Measurements from ENCODE around the gene PHKB.

PHKB gene

DNA sequence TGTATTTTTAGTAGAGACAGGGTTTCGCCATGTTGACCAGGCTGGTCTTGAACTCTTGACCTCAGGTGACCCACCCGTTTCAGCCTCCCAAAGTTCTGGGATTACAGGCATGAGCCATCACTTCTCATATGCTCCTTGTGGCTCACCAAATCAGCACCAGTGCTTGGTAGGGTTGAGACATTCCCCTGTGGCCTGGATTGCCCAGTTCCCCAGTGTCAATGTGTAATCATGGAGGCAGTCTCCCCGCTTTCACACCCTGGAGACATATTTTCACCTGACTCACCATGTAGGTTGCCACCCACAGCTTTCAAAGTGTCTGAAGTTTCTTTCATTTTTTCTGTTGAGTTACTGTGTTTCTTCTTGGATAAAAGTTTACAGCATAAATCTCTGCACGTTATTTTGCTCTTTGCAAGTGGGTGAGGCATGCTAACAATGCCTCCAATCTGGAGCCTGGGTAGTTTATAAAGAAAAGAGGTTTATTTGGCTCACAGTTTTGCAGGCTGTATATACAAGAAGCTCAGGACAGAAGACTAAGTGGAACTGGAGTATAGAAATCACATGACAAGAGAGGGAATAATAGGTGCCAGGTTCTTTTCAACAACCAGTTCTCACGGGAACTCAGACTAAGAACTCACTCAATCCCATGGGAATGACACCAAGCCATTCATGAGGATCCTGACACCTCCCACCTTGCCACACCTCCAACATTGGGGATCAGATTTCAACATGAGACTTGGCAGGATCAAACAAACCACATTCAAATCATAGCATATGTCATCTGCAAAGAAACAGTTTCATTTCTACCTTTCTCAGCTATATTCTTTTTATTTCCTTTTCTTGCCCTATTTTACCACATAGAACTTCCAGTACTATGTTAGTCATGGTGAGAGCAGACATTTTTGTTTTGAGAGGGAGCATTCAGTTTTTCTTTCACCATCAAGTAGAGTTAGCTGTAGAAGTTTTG, 113.2 kb downstream of the PHKB start:
- DNase-seq = no peak

DNA sequence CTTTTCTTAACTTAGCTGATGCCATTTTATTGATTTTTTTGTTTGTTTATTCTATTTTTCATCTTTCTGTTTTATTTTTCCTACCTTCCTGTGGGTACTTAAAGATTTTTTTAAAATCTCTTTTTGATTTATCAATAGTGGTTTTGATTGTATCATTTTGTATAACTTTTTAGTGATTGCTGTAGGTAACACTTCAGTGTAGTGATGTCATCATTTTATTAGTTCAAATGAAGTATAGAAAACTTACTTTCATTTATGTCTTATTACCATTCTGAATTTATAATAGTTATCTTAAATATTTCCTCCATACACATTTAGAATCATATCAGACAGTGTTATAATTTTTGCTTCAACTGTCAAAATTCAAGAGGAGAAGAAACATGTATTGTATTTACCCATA, 115.9 kb downstream of the PHKB start:
- no peak for DNase-seq

DNA sequence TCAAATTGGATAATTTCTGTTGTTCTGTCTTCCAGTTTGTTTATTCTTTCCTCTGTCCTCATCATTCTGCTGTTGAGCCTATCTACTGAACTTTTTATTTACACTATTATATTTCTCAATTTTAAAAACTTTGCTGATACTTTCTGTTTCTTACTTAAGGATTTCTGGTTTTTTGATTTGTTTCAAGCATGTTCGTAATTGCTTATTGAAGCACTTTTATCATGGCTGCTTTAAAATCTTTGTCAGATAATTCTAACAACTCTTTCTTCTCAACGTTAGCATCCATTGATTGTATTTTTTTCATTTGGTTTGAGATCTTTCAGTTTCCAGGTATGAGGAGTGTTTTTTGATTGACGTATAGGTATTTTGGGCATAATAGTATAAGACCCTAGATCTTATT, 116.9 kb downstream of the PHKB start:
- DNase-seq = no peak

DNA sequence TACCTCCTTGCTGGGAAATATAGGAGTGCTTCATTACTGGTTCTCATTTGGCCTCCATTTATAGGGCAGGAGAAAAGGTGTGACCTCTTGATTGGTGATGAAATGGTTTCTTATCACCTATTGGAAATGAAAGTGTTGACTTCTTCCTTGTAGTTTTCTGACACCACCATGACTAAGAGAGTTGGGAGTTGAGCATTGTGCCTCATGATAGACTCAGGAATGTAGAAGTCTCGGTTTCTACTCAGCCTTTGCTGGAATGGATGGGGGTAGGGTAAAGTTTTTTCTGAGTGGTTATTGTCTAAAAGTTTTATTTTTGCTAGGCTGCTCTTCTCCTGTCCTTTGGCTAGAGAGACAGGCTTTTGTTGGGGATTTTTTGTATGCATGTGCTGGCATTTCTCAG, 117.4 kb downstream of the PHKB start:
- DNase-seq = no peak

DNA sequence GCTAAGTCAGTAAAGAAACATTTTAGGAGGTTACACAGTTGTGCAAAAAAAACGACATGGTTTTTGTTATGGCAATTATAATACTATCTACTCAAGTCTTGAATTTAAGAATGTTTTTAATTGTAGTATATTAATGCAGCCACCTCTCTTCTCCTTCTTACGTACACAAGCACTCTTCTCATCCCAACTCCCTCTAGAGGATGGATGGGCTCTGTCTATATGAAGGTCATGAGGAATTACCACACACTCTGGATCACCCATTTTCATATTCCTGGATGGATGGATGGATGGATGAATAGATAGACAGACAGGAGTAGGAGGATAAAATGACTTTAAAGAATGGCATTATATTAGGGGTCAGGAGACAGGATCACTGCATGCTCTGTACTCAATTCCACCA, 120.0 kb downstream of the PHKB start:
- DNase-seq = no peak

DNA sequence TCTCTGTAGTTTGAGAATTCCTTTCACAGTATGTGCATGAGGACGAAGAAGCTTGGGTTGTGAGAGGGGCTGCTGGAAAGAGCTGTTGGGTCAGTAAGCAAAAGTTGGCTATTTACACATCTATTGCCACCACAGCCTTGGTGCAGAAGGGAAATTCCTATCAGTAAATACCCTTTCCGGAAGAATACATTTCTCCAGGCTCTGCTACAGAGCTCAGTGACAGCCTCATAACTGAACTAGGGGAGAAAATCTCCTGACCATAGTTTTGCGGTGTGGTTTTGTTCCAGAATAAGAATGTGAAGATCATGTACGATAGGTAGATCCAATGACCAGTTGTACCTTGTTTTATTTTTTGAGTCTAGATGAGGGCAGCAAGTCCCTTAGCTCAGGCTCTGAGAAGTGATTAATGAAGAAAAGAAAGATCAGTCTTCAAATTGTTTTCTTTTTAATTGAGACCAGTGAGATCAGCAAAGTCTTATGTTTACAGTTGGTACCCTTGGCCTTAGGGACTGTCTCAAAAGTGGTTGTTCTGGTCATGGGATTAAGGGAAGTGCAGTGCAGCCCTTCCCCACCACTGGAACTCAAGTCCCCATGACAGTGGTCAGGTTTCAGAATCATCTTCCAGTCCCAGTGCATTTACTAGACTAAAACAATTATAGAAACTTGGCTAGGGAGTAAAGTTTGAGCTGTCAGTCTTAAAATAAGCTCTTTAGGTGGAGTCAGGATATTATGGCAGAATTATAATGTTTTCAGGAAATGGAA, 123.5 kb downstream of the PHKB start:
- DNase-seq = no peak

DNA sequence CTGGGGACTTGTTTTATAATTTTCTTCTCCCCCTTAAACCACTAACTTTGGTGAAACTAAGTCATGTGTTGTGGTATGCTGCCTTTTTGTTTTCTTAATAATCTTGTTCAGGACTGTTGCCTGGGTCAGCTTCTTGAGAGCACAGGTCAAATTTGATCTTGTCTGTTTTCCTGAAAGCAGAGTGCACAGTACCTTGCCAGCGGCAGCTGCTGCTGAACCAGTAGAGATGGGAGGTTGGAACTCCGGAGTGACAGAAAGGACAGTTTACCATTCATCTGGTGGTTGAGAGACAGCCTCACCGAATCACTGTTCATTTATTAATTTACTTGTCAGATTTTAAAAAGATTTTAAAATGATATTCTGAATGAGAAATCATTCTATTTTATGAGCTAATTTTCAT, 125.0 kb downstream of the PHKB start:
- no peak for DNase-seq

DNA sequence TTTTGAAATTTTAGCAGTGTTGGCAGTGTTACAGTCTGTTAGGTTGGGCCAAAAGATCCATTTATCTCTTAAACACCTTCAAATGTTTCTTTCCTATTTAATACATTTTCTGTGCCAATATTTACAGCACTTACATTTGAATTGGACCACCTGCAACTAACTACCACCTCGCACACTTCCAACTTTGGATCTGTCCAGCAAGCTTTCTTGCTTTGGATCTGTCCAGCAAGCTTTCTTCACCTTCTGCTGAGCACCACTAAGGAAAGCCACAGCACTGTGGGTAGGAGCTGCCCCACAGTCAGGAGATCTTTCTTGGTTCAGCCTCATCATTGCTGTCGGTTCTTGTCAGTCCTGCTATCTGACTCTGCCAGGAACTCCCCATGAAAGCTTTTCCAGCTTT, 129.3 kb downstream of the PHKB start:
- no peak for DNase-seq

DNA sequence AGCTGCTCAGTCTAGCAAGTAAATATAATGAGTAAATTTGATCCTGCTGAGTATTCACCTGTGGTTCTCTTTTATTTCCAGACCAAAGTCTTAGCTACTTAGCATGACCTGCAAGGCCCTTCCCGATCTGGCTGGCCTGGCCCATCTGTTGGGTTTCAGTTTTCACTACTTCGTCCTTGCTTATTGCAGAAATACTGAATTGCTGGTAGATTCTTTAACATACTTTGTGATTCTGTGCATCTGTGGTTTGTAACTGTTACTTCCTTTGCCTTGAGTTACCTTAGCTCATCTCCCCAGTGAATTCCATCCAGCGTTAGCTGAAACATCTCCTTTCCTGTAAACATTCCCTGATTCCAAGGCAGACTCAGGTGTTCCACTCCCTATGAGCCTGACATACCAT, 131.1 kb downstream of the PHKB start:
- no peak for DNase-seq

DNA sequence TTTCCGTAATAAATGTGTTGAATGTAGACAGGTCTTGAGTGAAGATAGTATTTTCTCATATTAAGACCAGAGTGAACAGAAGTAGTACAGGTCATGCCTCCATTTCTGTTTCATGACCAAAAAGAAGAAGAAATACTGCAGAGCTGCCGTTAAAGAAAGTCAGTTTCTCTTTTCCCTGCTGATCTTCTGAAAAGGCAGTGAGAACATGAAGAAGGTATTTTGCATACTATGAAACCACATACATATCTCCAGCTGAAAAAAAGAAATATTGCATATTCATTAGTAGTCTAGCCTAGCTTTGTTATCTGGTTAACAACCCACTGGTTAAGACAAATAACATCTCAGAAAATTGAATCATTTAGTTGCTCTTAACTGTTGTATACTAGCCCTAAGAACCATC, 138.4 kb downstream of the PHKB start:
- no peak for DNase-seq

DNA sequence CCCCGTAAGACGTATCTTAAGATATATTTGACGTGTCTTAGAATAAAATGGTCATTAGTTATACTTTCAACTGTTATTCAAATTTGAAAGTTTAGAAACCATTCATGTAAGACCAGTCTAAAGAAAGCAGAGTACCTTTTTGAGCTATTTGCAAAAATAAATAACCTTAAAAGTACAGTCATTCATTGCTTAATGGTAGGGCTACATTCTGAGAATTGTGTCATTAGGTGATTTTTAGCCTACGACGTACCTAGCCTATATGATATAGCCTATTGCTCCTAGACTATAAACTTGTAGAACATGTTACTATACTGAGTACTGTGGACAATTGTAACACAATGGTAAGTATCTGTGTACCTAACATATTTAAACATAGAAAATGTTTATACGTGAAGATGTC, 139.2 kb downstream of the PHKB start:
- no peak for DNase-seq

DNA sequence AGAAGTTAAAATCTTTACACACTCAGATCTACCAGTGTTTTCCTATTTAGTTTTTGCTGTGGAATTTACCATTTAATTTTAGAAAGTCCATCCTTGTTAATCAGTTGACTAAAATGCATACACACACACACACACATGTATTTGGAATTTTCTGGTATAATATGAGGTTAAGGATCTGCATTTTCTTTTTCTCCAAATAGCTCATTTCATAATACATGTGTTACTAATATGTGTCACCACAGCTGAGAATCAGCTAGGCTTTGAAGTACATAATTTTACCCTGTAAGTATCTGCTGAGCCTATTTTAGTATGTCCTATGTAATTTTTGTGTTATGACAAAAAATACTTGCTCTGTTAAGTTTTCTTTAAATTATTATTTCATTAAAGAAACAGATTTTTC, 143.2 kb downstream of the PHKB start:
- DNase-seq = no peak

DNA sequence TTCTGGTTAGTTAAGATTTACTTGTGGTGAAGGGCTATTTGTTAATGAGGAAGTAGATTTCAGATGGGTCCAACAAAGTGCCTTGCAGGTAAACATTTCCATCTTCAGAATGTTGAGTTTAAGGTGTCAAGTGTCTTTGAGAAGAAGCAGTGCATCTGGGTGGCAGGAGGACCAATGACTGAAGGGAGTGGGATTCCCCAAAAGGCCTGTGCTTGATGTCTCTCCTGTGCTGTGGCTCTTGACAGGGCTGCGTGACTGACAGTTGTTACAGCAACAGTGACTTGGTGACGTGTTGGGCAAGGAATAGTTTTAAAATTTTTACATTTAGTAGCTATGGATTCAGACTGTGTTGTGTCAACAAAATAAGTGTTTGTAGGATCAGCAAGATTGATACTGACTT, 149.9 kb downstream of the PHKB start:
- DNase-seq = no peak

DNA sequence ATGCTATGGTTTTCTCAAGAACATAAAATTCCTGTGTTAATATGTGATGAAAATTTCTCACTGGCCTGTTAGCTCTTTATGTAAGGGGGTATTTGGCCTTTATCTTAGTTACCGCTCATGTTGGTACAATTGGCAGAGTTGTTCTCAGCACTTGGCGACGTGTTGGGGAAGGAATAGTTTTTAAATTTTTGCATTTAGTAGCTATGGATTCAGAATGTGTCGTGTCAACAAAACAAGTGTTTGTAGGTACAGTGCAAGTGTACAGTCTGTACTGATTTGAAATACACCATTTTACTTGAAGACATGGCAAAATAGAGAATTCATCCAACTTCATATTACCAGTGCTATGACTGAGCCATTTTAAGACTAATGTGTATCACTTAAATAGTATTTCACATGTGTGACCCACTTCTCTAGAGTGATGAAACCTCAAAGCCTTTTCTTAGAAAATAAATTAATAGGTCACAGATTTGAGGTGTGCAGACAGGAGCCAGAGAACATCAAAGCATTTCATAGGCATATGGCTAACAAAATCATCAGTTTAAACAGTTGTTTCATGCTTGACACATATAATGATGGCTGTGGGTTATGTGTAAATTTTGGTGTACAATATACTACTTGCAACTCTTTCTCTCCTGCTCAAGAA, 150.8 kb downstream of the PHKB start:
- DNase-seq = no peak

DNA sequence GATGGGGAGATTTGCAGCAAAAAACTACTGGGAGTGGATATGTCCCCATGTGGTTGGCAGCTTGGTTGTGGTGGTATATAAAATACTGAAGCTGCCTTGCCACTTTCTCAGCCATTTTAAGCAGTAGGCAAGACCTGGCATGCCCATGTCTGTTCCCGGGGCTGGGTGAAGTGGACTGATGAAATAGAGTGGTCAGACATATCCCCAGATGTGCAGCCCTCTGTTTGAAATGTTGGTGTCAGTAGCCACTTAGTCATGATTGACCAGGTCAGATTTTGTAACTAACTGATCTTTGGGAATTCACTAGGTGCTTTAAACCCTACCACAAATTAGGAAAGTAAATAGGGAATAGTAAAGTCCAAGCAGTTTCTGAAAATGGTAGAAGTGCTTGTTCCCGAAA, 151.6 kb downstream of the PHKB start:
- no peak for DNase-seq

DNA sequence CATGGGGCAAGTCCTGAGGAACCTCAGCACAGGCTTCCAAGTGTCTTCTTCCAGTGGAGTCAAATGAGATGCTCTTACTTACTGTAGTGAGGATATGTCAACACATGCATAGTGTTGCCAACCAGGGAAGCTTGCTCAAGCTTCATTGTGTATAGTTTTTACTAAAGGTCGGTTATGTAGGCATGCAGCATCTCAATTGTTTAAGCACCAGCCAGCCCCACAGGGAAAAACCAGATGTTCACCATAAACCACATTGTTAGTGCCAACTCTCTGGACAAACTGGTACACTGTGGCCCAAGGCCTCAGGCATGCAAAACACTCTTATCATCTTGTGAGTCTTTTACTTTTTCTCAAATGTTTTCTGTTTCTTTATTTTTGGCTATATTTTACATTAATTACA, 152.1 kb downstream of the PHKB start:
- DNase-seq = no peak

DNA sequence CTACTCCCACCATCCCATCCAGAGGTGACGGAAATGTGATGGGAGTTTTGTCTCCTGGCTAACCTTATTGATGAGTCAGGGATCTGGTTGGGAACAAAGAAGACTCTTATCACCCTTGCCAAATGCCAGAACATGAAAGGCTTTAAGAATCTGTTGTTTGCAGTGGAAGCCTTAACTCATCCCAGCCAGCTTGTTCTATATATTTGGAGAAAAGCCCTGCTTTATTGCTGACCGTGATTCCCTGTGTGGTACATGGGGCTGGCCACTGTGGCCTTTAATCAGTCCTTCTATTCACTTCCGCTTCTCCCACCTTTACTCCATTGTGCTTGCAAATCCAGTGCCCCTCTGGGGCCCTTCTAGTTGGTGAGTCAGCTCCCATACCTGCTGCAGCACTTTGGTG, 156.6 kb downstream of the PHKB start:
- DNase-seq = no peak

DNA sequence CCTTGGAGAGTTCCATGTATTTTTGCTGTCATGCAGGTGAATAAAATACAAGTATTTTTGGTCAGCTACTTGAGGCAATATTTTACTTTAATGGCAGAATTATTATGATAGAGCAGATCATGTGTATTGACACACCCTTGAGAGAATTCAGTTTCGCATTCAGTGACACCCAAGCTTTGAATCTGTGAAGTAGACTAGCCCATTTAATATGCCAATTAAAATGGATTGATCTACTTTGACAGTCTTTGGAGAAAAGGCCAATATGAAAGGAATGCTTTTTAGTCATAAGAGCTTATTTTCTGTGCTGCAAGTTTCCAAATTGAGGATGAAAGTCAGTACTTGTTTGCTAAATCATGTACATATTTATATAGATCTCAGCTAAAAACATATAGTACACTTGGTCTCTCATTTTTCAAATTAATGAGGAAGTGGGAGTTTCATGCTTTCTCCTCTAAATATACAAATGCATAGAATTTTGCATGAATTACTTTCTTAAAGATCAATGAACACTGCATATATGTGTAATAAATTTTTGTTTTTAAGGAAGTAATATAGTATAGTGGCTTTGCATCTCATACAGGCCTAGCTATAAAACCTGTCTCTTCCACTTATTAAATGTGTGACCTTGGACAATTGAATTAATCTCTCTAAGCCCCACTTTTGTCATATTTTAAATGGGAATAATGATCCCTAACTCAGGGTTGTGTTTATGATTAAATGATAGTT, 161.5 kb downstream of the PHKB start:
- DNase-seq = no peak

DNA sequence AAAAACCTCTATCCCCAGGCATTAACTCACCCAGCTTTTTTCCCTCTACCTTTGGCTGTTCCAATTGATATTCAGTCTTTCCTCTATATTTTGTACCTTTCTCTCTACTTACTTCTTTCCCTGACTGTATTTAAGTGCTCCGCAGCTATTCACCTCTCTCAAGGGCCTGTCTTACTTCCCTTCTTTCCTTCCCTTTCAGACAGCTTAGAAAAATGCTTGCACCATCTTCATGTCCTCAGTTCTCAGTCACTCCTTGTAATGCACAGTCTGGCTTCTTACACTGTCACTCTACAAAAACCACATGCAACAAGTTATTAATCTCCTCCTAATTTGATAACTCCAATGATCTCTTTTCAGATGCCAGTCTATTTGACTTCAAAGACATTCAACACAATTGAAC, 163.4 kb downstream of the PHKB start:
- DNase-seq = no peak

DNA sequence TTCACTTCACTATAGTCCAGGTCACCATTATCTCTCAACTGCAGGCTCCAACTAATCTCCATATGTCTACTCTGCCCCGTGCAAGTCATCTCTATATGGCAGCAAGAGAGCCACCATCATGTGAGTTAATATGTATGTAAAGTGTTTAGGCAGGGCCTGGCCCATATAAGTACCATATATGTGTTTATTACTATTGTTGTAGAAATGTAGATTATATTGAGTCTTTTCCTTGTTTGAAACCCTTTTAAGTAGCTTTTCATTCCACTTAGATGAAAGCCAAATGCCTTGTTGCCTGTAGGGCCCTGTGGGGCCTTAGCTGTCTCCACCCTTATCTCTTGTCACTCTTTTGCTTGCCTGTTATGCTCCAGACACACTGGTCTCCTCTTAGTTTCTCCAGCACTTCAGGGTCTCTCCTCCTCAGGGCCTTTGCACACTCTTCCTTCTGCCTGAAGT, 164.0 kb downstream of the PHKB start:
- DNase-seq = no peak

DNA sequence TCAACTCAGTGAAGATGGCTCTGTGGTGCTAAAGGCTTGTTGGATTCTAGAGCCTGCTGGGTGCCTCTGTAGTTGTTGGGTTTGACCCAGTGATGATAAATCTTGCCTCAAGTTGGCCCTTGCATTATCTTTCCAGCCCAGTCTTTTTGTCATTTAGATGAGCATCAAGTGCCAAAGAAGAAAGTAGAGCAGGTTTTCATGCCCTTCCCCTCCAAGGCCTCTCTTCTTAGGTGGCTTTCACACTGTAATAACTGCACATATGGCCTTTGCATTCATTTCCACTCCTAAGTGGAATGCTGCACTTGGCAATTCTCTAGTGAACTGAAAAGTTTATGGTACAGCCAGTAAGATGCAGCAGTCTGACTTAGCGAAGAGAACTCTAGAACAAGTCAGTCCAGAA, 165.1 kb downstream of the PHKB start:
- no peak for DNase-seq

DNA sequence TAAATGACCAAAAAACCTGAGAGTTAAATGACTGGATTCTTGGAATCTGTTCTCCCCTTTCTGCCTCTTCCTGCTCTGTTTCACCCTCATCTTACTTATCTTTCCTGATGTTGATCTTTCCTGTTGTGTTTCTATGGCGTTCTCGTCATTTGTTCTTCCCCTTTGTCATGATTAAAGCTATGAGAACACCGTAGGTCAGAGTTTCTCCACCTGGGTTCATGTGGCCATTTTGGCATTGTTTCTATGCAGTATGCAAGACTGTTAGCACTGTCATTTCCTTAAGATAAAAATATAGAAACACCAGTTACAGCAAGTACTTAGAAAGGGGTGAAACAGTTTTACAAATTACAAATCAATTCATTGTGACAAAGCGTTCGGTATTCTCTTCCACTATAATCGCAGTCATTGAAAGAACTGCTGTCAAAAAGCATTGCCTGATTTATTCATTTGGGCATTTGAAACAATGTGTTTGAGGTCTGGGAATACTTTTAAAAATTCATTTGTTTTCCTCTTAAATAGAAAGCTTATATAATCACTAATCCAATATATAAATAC, 166.0 kb downstream of the PHKB start:
- no peak for DNase-seq

DNA sequence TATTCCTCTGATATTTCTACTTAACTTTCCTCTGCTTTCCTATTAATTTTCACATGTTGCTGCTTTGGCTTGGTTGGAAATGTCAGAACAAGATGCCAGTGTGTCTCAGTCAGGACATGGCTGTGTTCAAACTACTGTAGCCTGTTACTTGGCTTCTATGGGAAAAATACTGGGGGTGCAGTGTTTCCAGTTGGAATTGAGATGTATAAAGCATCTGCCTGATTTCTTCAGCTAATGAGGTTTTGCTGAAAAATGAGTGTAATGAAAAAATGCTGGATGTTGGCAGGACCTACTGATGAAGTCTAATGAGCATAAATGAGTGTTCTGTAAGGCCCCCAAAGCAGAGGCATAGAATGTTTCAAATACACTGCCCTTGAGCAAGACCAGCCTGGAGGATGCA, 166.6 kb downstream of the PHKB start:
- no peak for DNase-seq

Data from RPMI8226 (cell line).